Smooth muscle cell of the pulmonary artery (primary cell): Measurements from ENCODE around the gene ELF5. TPM values are rescaled to one million over a fixed set of nuclear protein-coding genes. Genes with fewer than 3 reads are reported as not detected.

Experiments
- total RNA-seq: library from RNA; depleted of rRNA; stranded (reverse); fragments of >200 nt; gene quantifications from 2 replicates; pipeline ENCODE4 v1.2.3, GENCODE V29; 2014

The ELF5 gene
- total RNA-seq, result not detected in 2 replicates

DNA sequence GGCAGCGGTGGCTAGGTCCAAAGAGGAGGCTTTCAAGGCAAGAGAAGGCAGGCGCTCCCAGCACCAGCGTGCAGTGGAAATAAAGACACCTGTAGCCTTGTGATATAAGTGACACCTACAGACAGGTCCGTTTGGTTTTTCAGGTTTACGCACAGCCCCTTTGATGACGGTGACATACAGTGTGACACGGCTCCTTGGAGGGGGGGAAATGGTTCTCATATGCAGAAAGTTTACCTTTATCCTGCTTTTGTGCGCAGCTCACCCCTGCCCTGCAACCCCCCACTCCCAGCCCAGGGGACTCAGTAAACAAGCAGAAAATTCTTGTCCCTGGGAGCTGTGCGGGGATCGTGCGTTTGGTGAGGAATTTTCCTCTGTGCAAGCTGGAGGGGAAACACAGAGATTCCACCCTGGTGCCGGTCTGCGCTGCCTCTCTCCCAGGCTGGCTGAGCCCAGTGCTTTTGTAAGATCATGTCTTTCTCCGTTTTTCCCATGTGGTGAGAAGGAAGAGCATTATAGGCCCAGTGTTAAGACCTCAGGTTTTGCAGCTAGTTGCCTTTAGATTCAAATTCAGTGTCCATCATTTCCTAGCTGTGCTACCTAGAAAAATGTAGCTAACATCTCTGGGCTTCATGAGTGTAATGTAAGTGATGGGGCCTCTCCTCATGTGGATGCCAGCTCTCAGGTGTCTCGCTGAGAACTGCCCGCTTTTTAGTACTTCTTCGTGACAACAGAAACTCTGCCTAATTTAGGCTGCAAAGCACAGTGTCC is at the start of gene ELF5:
TSS of gene ELF5 (minus strand) at position 113 of the 768 bp plus-strand sequence. CDS start 8,045 bp downstream, outside the sequence.

DNA sequence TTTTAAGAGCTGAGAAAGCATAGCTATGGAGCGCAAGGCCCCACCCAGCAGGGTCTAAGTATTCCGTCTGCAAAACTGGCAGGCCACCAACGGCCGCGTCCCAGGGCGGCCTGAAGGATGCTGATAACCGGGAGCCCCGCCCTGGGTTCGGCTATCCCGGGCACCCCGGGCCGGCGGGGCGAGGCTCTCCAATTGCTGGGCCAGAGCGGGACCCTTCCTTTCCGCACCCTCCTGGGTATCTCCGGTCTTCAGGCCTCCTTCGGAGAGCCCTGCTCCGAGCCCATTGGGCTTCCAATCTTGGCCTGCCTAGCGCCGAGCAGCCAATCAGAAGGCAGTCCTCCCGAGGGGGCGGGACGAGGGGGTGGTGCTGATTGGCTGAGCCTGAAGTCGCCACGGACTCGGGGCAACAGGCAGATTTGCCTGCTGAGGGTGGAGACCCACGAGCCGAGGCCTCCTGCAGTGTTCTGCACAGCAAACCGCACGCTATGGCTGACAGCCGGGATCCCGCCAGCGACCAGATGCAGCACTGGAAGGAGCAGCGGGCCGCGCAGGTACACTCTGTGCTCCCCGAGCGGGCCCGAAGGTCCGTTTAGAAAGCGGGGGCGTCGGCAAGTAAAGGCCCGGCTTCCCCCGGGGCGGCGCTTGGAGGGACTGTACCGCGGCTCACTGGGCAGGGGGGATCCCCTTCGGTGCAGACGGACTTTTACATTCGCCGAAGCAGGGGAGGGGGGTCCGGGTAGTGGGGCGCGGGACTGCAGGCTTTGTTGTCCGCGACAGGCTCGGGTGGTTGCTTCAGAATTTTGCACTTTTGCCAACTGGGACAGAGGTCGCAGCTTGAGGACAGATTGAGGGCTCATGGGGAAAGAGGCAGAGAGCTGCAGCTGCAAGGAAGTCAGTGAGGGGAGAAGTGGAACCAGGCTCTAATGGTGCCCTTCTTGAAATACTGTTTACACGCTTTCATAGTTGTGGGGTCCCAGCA is 74.8 kb downstream of the ELF5 start, which contains the start of gene CAT:
TSS of gene CAT (plus strand) at position 406 of the 979 bp plus-strand sequence. CDS start at position 486, 80 bp downstream.

Other genes starting within 250 kb of the ELF5 start
- gene ABTB2, start 155.8 kb downstream of the ELF5 start, total RNA-seq, result 3.3 and 9.9 TPM in 2 replicates
- 52.0 and 84.3 TPM in 2 replicates for gene CAT, start 74.9 kb downstream of the ELF5 start, total RNA-seq
- gene EHF, start 107.3 kb upstream of the ELF5 start, total RNA-seq, result 0.20 and 0.33 TPM in 2 replicates